ENCODE data around the gene C19orf33.

The C19orf33 gene

DNA sequence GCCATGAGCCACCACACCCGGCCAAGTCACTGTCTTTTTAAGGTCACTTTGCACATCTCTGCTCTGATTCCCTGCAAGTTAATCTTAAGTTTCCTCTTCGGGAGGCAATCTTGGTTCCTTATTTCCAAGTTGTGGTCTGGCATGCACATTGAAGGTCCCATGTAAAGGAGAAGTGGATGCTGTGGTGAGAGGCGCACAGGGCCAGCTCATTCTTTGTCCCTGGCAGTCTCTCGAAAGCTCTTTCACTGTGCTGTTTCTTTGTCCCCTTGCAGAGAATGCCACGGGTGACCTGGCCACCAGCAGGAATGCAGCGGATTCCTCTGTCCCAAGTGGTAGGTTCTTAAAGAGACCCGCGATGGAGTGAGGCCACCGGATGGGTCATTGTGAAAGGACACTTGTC, 16.4 kb upstream of the C19orf33 start:
- no peak for DNase-seq (ENCODE audit: low read depth, low spot score)
- H3K4me3 ChIP-seq: no peak overlapping the region
- H3K36me3 ChIP-seq (ENCODE audit: insufficient read depth, low read length): no peaks in the 10 kb centered on the region
- H3K27ac ChIP-seq: no peak overlapping the region
- no peak for TF ChIP-seq POLR2AphosphoS5 (IDR thresholded peaks at IDR 0.05; ENCODE audit: borderline replicate concordance, low read depth, low read length)
- no peak for TF ChIP-seq EZH2 (IDR thresholded peaks at IDR 0.05)
- TF ChIP-seq FOXP2 (optimal IDR thresholded peaks at IDR 0.05; ENCODE audit: control extremely low read depth, extremely low read length, insufficient read depth): no peak
- no peak overlapping the region for H3K9ac ChIP-seq (ENCODE audit: insufficient read length)
- H3K9me3 ChIP-seq (ENCODE audit: low read depth, low read length): no peaks in the 10 kb centered on the region

DNA sequence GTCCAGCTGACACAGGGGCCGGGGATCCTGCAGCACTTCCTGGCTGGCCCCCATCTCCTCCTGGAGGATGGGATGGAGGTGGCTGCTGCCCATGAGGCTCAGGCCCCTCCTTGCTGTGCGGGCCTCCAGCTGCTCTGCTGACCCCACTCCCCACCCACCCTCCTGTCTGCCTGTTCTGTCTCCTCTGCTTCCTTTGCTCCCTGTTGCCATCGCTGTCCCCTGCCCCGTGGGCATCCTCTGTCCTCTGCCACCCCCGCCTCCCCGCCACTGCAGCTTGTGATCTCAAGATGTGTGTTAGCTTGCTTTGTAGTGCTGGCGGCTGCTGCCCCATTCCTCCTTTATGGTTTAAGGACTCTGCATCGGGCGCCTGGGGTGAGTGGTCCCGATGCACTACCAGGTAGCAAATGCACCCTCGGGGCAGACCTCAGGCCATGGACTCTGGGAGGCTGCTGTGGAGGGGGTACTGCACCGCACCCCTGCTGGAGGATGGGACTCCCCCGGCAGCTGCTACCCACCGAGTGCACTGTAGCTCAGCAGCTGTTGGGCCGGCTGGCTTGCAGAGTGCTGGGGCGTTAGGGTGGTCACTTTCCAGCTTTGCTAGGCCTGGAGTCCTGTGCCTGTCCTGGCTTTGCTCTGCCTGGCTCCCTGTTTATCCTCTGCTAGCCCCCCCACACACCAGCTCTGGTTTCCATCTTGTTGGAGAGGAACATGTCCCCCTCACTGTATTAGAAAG, 15.8 kb upstream of the C19orf33 start:
- Histone ChIP-seq H3K9ac (ENCODE audit: insufficient read length) (no peak overlapping the region), H3K9me3 (ENCODE audit: low read depth, low read length) (no peaks in the 10 kb centered on the region), H3K27ac (no peak overlapping the region), H3K4me3 (no peak overlapping the region), H3K36me3 (ENCODE audit: insufficient read depth, low read length) (no peaks in the 10 kb centered on the region)
- DNase-seq (ENCODE audit: low read depth, low spot score): no peak
- no peak for TF ChIP-seq FOXP2 (optimal IDR thresholded peaks at IDR 0.05; ENCODE audit: control extremely low read depth, extremely low read length, insufficient read depth)
- TF ChIP-seq POLR2AphosphoS5 (IDR thresholded peaks at IDR 0.05; ENCODE audit: borderline replicate concordance, low read depth, low read length): no peak
- TF ChIP-seq EZH2 (IDR thresholded peaks at IDR 0.05): no peak

- no peak overlapping the region for H3K27ac ChIP-seq
- H3K9me3 ChIP-seq (ENCODE audit: low read depth, low read length): no peaks in the 10 kb centered on the region
- no peaks in the 10 kb centered on the region for H3K36me3 ChIP-seq (ENCODE audit: insufficient read depth, low read length)
- H3K9ac ChIP-seq (ENCODE audit: insufficient read length): no peak overlapping the region
- no peak overlapping the region for H3K4me3 ChIP-seq
- no peak for TF ChIP-seq POLR2AphosphoS5 (IDR thresholded peaks at IDR 0.05; ENCODE audit: borderline replicate concordance, low read depth, low read length)
- no peak for TF ChIP-seq EZH2 (IDR thresholded peaks at IDR 0.05)
- TF ChIP-seq FOXP2 (optimal IDR thresholded peaks at IDR 0.05; ENCODE audit: control extremely low read depth, extremely low read length, insufficient read depth): no peak
- no peak for DNase-seq (ENCODE audit: low read depth, low spot score)
Observed at GRCh38 chr19:38289955-38290354, 14.1 kb upstream of the C19orf33 start.

GRCh38 chr19:38290631-38291147, 13.4 kb upstream of the C19orf33 start:
- Histone ChIP-seq H3K9ac (ENCODE audit: insufficient read length) (no peak overlapping the region), H3K9me3 (ENCODE audit: low read depth, low read length) (no peaks in the 10 kb centered on the region), H3K4me3 (no peak overlapping the region), H3K27ac (no peak overlapping the region), H3K36me3 (ENCODE audit: insufficient read depth, low read length) (no peaks in the 10 kb centered on the region)
- TF ChIP-seq FOXP2 (optimal IDR thresholded peaks at IDR 0.05; ENCODE audit: control extremely low read depth, extremely low read length, insufficient read depth): no peak
- TF ChIP-seq POLR2AphosphoS5 (IDR thresholded peaks at IDR 0.05; ENCODE audit: borderline replicate concordance, low read depth, low read length): no peak
- TF ChIP-seq EZH2 (IDR thresholded peaks at IDR 0.05): no peak
- DNase-seq (ENCODE audit: low read depth, low spot score): no peak

DNA sequence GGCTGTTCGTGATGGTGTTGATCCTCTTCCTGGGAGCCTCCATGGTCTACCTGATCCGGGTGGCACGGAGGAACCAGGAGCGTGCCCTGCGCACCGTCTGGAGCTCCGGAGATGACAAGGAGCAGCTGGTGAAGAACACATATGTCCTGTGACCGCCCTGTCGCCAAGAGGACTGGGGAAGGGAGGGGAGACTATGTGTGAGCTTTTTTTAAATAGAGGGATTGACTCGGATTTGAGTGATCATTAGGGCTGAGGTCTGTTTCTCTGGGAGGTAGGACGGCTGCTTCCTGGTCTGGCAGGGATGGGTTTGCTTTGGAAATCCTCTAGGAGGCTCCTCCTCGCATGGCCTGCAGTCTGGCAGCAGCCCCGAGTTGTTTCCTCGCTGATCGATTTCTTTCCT, 12.2 kb upstream of the C19orf33 start:
- H3K9me3 ChIP-seq (ENCODE audit: low read depth, low read length): no peaks in the 10 kb centered on the region
- DNase-seq (ENCODE audit: low read depth, low spot score): no peak
- H3K36me3 ChIP-seq (ENCODE audit: insufficient read depth, low read length): no peaks in the 10 kb centered on the region
- H3K27ac ChIP-seq: no peak overlapping the region
- no peak overlapping the region for H3K9ac ChIP-seq (ENCODE audit: insufficient read length)
- TF ChIP-seq POLR2AphosphoS5 (IDR thresholded peaks at IDR 0.05; ENCODE audit: borderline replicate concordance, low read depth, low read length) (no peak), FOXP2 (optimal IDR thresholded peaks at IDR 0.05; ENCODE audit: control extremely low read depth, extremely low read length, insufficient read depth) (no peak), EZH2 (IDR thresholded peaks at IDR 0.05) (no peak)
- no peak overlapping the region for H3K4me3 ChIP-seq

DNA sequence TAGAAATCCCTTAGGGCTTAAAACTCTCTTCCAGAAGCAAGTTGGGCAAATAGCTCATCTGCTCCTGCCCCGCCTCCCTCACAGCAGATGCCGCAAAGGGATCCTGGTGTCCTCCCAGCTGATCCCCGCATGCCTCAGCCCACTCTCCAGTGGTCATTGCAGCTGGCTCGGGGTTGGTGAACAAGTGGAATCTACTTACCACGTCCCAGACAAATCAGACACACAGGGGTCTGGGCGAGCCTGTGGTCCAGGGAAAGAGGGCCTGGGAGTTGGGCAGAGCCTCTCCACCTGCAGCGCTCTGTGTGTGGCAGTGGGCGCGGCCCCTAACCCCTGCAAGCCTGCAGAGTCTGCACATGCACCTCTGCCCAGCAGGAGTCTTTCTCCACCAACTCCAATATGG, 10.8 kb upstream of the C19orf33 start:
- H3K9ac ChIP-seq (ENCODE audit: insufficient read length): no peak overlapping the region
- no peaks in the 10 kb centered on the region for H3K36me3 ChIP-seq (ENCODE audit: insufficient read depth, low read length)
- TF ChIP-seq POLR2AphosphoS5 (IDR thresholded peaks at IDR 0.05; ENCODE audit: borderline replicate concordance, low read depth, low read length): no peak
- no peaks in the 10 kb centered on the region for H3K9me3 ChIP-seq (ENCODE audit: low read depth, low read length)
- no peak for DNase-seq (ENCODE audit: low read depth, low spot score)
- no peak overlapping the region for H3K27ac ChIP-seq
- H3K4me3 ChIP-seq: no peak overlapping the region

GRCh38 chr19:38294090-38294489, 10.0 kb upstream of the C19orf33 start:
- TF ChIP-seq POLR2AphosphoS5 (IDR thresholded peaks at IDR 0.05; ENCODE audit: borderline replicate concordance, low read depth, low read length) (no peak), EZH2 (IDR thresholded peaks at IDR 0.05) (no peak), FOXP2 (optimal IDR thresholded peaks at IDR 0.05; ENCODE audit: control extremely low read depth, extremely low read length, insufficient read depth) (no peak)
- no peaks in the 10 kb centered on the region for H3K36me3 ChIP-seq (ENCODE audit: insufficient read depth, low read length)
- no peak overlapping the region for H3K27ac ChIP-seq

DNA sequence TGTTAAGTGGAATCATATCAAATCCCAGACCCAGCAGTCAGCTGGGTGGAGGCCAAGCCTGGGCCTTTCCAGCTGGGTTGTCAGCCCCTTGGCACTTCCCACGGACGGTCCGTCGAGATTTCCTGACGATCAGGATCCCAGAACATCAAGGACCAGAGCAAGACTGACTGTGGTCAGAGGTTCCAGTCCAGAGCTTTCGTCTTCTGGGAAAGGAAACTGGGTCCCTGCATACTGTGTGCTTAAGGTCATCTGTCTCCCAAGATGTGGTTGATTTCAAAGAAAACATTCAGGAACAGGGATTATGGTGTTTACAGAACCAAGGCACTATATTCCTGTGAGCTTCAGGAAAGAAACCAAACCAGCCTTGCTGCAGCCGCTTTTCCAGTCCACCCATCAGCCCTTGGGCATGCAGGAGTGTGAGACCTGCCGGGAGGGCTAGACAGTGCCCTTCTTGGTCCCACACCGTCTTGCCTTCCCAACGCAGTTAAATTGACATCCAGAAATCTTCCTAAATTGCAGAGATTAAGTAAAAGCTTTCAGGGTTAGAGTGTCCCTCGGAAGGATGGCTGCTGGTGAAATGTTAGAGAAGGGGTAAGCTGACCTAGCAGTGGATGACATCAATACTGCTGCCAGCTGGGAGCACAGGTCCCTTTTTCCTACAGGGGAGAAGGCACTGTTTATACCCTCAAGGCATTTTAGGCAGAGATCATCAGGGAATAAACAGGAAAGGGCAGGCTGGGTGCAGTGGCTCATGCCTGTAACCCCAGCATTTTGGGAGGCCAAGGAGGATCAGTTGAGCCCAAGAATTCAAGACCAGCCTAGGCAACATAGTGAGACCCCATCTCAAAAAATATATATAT, 5.0 kb upstream of the C19orf33 start:
- Histone ChIP-seq H3K9me3 (ENCODE audit: low read depth, low read length) (no peaks in the 10 kb centered on the region), H3K36me3 (ENCODE audit: insufficient read depth, low read length) (no peaks in the 10 kb centered on the region), H3K4me3 (no peak overlapping the region), H3K27ac (no peak overlapping the region), H3K9ac (ENCODE audit: insufficient read length) (no peak overlapping the region)
- DNase-seq (ENCODE audit: low read depth, low spot score): no peak
- TF ChIP-seq EZH2 (IDR thresholded peaks at IDR 0.05): no peak
- TF ChIP-seq FOXP2 (optimal IDR thresholded peaks at IDR 0.05; ENCODE audit: control extremely low read depth, extremely low read length, insufficient read depth): no peak
- TF ChIP-seq POLR2AphosphoS5 (IDR thresholded peaks at IDR 0.05; ENCODE audit: borderline replicate concordance, low read depth, low read length): no peak

More at GRCh38 chr19:38294090-38294489, 10.0 kb upstream of the C19orf33 start:
- no peak for DNase-seq (ENCODE audit: low read depth, low spot score)
- Histone ChIP-seq H3K4me3 (no peak overlapping the region), H3K9me3 (ENCODE audit: low read depth, low read length) (no peaks in the 10 kb centered on the region), H3K9ac (ENCODE audit: insufficient read length) (no peak overlapping the region)

Measured in SK-N-MC (cell line).